BLaER1 (cell line): ENCODE results near the gene EDN1.

Experiments used
- H3K27ac ChIP-seq: shearing (Covaris generic); formaldehyde crosslinking; 2 replicates; pipeline ENCODE4 v1.8.1; 2022
- H3K27me3 ChIP-seq: shearing (Covaris generic); formaldehyde crosslinking; 2 replicates; pipeline ENCODE4 v1.8.1; 2022
- H3K36me3 ChIP-seq: shearing (Covaris generic); formaldehyde crosslinking; 2 replicates; pipeline ENCODE4 v1.8.1; 2022
- H3K4me1 ChIP-seq: shearing (Covaris generic); formaldehyde crosslinking; 2 replicates; pipeline ENCODE4 v1.8.1; 2022
- H3K4me2 ChIP-seq: shearing (Covaris generic); formaldehyde crosslinking; 2 replicates; pipeline ENCODE4 v1.8.1; 2022
- H3K4me3 ChIP-seq: shearing (Covaris generic); formaldehyde crosslinking; 2 replicates; pipeline ENCODE4 v1.8.1; 2022
- H3K9ac ChIP-seq: shearing (Covaris generic); formaldehyde crosslinking; 2 replicates; pipeline ENCODE4 v1.8.1; 2022
- H3K9me3 ChIP-seq: shearing (Covaris generic); formaldehyde crosslinking; 2 replicates; pipeline ENCODE4 v1.8.1; 2022
- H4K20me1 ChIP-seq: shearing (Covaris generic); formaldehyde crosslinking; 2 replicates; pipeline ENCODE4 v1.8.1; 2022
- Cebpa-rat ChIP-seq: shearing (Covaris generic); IDR thresholded peaks from 2 replicates; pipeline ENCODE4 v1.8.1; 2022

Gene EDN1

DNA sequence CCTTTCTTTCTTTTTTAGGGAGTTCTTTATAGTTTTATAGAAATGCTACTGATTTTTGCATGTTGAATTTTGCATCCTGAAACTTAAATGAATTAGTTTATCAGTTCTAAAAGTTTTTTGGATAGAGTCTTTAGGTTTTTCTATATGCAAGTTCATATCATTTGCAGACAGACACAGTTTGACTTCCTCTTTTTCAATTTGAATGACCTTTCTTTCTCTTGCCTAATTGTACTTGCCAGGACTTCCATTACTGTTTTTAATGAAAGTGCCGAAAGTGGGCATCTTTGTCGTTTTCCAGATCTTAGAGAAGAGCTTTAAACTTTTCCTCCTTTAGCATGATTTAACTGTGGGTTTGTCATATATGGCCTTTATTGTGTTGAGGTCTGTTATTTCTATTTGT lies 21.1 kb upstream of the EDN1 start:
- no peak overlapping the region for H3K9ac ChIP-seq
- TF ChIP-seq Cebpa-rat = no peak
- H3K36me3 ChIP-seq = no peaks in the 10 kb centered on the region
- H3K27ac ChIP-seq = no peak overlapping the region
- H3K27me3 ChIP-seq = no peaks in the 10 kb centered on the region
- no peaks in the 10 kb centered on the region for H3K4me1 ChIP-seq
- H3K4me2 ChIP-seq = no peak overlapping the region
- no peaks in the 10 kb centered on the region for H4K20me1 ChIP-seq
- no peak overlapping the region for H3K4me3 ChIP-seq
- H3K9me3 ChIP-seq = peaks cover 16% of the 10 kb centered on the region

GRCh38 chr6:12270551-12271230 lies 19.5 kb upstream of the EDN1 start:
- H3K27me3 ChIP-seq = no peaks in the 10 kb centered on the region
- no peaks in the 10 kb centered on the region for H3K36me3 ChIP-seq
- no peak overlapping the region for H3K27ac ChIP-seq
- peaks cover 16% of the 10 kb centered on the region for H3K9me3 ChIP-seq
- H3K4me3 ChIP-seq = no peak overlapping the region
- peaks cover 4% of the 10 kb centered on the region; the same call in 1 of the 2 replicates for H3K4me1 ChIP-seq
- H4K20me1 ChIP-seq = no peaks in the 10 kb centered on the region
- H3K9ac ChIP-seq = no peak overlapping the region
- no peak overlapping the region for H3K4me2 ChIP-seq
- TF ChIP-seq Cebpa-rat = no peak

GRCh38 chr6:12271594-12271993 lies 18.6 kb upstream of the EDN1 start:
- Histone ChIP-seq H3K27ac (no peak overlapping the region), H4K20me1 (no peaks in the 10 kb centered on the region), H3K9me3 (peaks cover 16% of the 10 kb centered on the region), H3K4me1 (peaks cover 4% of the 10 kb centered on the region; the same call in 1 of the 2 replicates), H3K4me2 (no peak overlapping the region), H3K9ac (no peak overlapping the region), H3K27me3 (no peaks in the 10 kb centered on the region), H3K4me3 (no peak overlapping the region), H3K36me3 (no peaks in the 10 kb centered on the region)
- TF ChIP-seq Cebpa-rat = no peak

DNA sequence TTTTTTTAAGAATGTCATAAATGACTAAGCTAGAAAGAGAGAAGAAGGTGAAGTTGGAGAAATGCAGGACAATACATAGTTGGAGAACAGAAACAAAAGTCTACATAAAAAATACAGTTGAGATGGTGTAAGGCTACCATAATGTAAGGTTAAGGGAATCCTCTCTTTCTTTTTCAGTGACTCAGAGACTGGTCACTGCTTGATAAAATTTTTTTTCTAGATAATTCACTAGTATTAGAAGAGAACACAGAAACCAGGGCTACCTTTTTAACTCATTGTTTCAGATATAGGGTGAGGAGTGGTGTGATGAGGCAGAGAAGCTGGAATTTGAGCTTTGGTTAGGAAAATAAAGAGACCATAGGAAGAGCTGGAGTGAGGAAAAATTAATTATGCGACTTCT lies 18.2 kb upstream of the EDN1 start:
- no peaks in the 10 kb centered on the region for H3K27me3 ChIP-seq
- H3K4me2 ChIP-seq = no peak overlapping the region
- no peaks in the 10 kb centered on the region for H4K20me1 ChIP-seq
- H3K4me3 ChIP-seq = no peak overlapping the region
- TF ChIP-seq Cebpa-rat = no peak
- H3K4me1 ChIP-seq = peaks cover 4% of the 10 kb centered on the region; the same call in 1 of the 2 replicates
- no peak overlapping the region for H3K9ac ChIP-seq
- no peaks in the 10 kb centered on the region for H3K36me3 ChIP-seq
- H3K9me3 ChIP-seq = peaks cover 16% of the 10 kb centered on the region
- H3K27ac ChIP-seq = no peak overlapping the region

DNA sequence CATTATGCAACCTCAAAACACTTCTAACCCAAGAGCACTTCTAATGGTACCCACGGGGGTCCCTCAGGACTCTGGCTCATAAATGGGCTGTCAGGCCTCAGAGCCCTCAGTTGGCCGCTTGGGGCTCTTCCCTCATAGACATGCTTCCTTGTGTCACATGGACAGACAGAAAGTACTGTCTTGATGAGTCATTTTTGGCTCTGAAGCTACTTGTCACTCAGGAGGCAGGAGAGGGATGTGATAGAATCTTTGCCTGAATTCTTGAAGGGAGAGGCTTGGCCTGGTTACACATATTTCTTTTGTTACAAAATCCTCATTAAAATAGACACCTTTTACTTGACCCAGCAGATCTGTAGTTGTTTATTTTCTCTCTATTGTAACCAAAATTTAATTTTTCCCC lies 15.1 kb upstream of the EDN1 start:
- Histone ChIP-seq H3K4me2 (peak overlapping the region; percentile 34), H3K27me3 (no peaks in the 10 kb centered on the region), H3K9ac (no peak overlapping the region), H3K9me3 (peaks cover 16% of the 10 kb centered on the region), H3K36me3 (no peaks in the 10 kb centered on the region), H3K27ac (no peak overlapping the region), H3K4me3 (no peak overlapping the region), H4K20me1 (no peaks in the 10 kb centered on the region), H3K4me1 (peaks cover 4% of the 10 kb centered on the region; the same call in 1 of the 2 replicates)
- TF ChIP-seq Cebpa-rat = no peak

- Histone ChIP-seq H3K36me3 (no peaks in the 10 kb centered on the region), H4K20me1 (no peaks in the 10 kb centered on the region), H3K4me1 (peaks cover 4% of the 10 kb centered on the region; the same call in 1 of the 2 replicates)
Measured at GRCh38 chr6:12276930-12277315, 13.2 kb upstream of the EDN1 start.

GRCh38 chr6:12277386-12277785 lies 12.8 kb upstream of the EDN1 start:
- Histone ChIP-seq H4K20me1 (no peaks in the 10 kb centered on the region), H3K4me2 (no peak overlapping the region), H3K9ac (no peak overlapping the region), H3K27ac (no peak overlapping the region), H3K36me3 (no peaks in the 10 kb centered on the region), H3K27me3 (no peaks in the 10 kb centered on the region), H3K9me3 (peaks cover 7% of the 10 kb centered on the region), H3K4me3 (no peak overlapping the region), H3K4me1 (peaks cover 4% of the 10 kb centered on the region; the same call in 1 of the 2 replicates)
- no peak for TF ChIP-seq Cebpa-rat

More at GRCh38 chr6:12276930-12277315, 13.2 kb upstream of the EDN1 start:
- no peaks in the 10 kb centered on the region for H3K27me3 ChIP-seq
- H3K9ac ChIP-seq = no peak overlapping the region
- no peak overlapping the region for H3K27ac ChIP-seq
- peaks cover 12% of the 10 kb centered on the region for H3K9me3 ChIP-seq
- no peak for TF ChIP-seq Cebpa-rat
- H3K4me3 ChIP-seq = no peak overlapping the region
- H3K4me2 ChIP-seq = no peak overlapping the region

DNA sequence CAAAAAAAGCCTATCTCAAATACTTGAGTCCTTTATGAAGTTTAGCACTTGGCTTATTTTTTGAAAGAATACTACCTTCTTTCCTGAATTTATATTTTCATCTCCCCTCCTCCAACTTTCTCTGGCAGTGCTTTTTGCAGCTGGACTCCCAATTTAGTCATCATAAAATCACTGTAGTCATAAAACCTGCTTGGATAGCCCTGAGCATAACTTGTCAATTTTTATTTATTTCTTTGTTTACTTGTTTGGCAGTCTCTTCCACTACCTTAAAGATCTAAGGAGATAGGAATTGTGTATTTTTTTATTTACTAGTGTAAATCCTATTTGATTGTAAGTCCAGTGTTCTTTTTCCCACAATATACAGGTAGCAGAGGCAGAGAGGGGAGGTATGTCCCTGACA lies 11.2 kb upstream of the EDN1 start:
- Histone ChIP-seq H3K4me1 (peaks cover 4% of the 10 kb centered on the region; the same call in 1 of the 2 replicates), H3K4me3 (no peak overlapping the region), H3K9ac (no peak overlapping the region), H3K27ac (no peak overlapping the region), H3K36me3 (no peaks in the 10 kb centered on the region), H3K9me3 (no peaks in the 10 kb centered on the region), H3K4me2 (no peak overlapping the region), H4K20me1 (no peaks in the 10 kb centered on the region), H3K27me3 (no peaks in the 10 kb centered on the region)
- TF ChIP-seq Cebpa-rat = no peak

DNA sequence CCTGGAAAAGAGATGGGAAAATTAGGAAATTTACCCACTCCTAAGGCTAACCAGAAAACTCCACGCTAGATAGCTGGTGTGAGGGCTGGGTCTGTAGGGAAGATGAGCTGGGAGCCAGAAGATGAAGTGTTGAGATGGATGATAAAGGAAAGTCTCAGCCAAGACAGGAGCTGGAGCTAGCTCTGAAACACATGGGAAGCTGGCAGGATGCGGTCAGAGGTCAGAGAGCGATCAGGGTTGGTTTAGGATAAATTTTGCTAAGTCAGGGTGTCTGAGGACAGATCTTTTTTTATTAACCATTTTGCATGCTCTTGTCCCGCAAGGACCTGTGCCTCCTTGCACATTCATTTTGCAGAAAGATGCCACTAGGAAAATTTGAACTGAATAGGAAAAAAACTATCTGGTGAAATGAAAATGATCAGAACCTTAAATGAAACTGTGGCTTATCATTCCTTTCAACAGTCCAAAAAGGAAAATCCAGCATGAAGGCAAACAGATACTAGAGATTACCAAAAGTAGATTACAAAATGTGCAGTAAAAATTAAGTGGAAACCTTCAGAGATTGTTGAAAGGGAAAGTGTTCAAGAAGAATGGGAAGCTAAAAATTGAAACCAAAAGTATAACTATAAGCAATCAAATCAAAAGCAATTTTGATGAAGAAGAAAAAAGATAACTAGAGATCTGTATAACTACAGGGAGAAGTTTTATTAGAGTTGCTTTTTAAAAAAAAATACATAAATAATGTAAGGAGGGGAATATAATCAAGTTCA lies 10.7 kb upstream of the EDN1 start:
- Histone ChIP-seq H4K20me1 (no peaks in the 10 kb centered on the region), H3K4me2 (no peak overlapping the region), H3K27me3 (no peaks in the 10 kb centered on the region), H3K4me1 (peaks cover 4% of the 10 kb centered on the region; the same call in 1 of the 2 replicates), H3K36me3 (no peaks in the 10 kb centered on the region), H3K9me3 (no peaks in the 10 kb centered on the region), H3K4me3 (no peak overlapping the region), H3K9ac (no peak overlapping the region), H3K27ac (no peak overlapping the region)
- no peak for TF ChIP-seq Cebpa-rat

DNA sequence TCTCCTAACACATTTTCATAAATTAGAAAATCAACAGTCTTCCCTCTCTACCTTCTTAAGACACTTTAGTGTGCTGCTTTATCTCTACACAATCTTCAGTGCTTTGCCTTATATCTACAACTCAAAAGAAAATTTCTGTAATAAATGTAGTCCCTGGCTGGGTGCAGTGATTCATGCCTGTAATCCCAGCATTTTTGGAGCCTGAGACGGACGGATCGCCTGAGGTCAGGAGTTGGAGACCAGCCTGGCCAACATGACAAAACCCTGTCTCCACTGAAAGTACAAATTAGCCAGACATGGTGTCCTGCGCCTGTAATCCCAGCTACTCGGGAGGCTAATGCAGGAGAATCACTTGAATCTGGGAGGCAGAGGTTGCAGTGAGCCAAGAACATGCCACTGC lies 9.7 kb upstream of the EDN1 start:
- Histone ChIP-seq H3K4me1 (no peaks in the 10 kb centered on the region), H3K4me2 (no peak overlapping the region), H3K27me3 (no peaks in the 10 kb centered on the region), H3K27ac (no peak overlapping the region), H4K20me1 (no peaks in the 10 kb centered on the region), H3K9me3 (no peaks in the 10 kb centered on the region), H3K36me3 (no peaks in the 10 kb centered on the region), H3K9ac (no peak overlapping the region), H3K4me3 (no peak overlapping the region)
- TF ChIP-seq Cebpa-rat = no peak
